Measurements from ENCODE around the gene PNPO.

PNPO gene

GRCh38 chr17:47925678-47925988 lies 15.7 kb upstream of the PNPO start:
- no peaks in the 10 kb centered on the region for H4K20me1 ChIP-seq (ENCODE audit: insufficient read depth, low read length)
- DNase-seq = no peak
- H3K79me2 ChIP-seq (ENCODE audit: low read length) = no peaks in the 10 kb centered on the region
- no peaks in the 10 kb centered on the region for H3K36me3 ChIP-seq (replicated peaks; ENCODE audit: insufficient read depth, low read length)
- H3K27me3 ChIP-seq (replicated peaks; ENCODE audit: insufficient read depth, low read length) = no peaks in the 10 kb centered on the region
- no peak overlapping the region for H2AFZ ChIP-seq (ENCODE audit: low read length)
- H3K4me2 ChIP-seq (ENCODE audit: low read depth, low read length) = no peak overlapping the region
- H3K27ac ChIP-seq (ENCODE audit: low read length) = no peak overlapping the region
- H3K9me3 ChIP-seq (replicated peaks; ENCODE audit: insufficient read depth, low read length) = no peaks in the 10 kb centered on the region
- H3K9ac ChIP-seq (ENCODE audit: low read length) = no peak overlapping the region
- H3K4me1 ChIP-seq (ENCODE audit: low read length) = no peaks in the 10 kb centered on the region
- H3K9me2 ChIP-seq (replicated peaks; ENCODE audit: insufficient read depth, low read length) = no peaks in the 10 kb centered on the region
- H3K4me3 ChIP-seq (ENCODE audit: low read length) = no peak overlapping the region
- TF ChIP-seq EZH2phosphoT487 (IDR thresholded peaks at IDR 0.05; ENCODE audit: low read length) (no peak), EZH2 (optimal IDR thresholded peaks at IDR 0.05; ENCODE audit: low read depth, low read length) (no peak), CTCF (IDR thresholded peaks at IDR 0.05; ENCODE audit: low read length) (no peak)
- H3F3A ChIP-seq (ENCODE audit: insufficient read depth, low read length) = no peaks in the 10 kb centered on the region; the same call in 1 of the 2 replicates

GRCh38 chr17:47927821-47928400 lies 13.5 kb upstream of the PNPO start:
- H3K27me3 ChIP-seq (replicated peaks; ENCODE audit: insufficient read depth, low read length) = no peaks in the 10 kb centered on the region
- H2AFZ ChIP-seq (ENCODE audit: low read length) = no peak overlapping the region
- no peaks in the 10 kb centered on the region for H3K4me1 ChIP-seq (ENCODE audit: low read length)
- no peaks in the 10 kb centered on the region for H3K9me2 ChIP-seq (replicated peaks; ENCODE audit: insufficient read depth, low read length)
- no peaks in the 10 kb centered on the region for H3K36me3 ChIP-seq (replicated peaks; ENCODE audit: insufficient read depth, low read length)
- no peak overlapping the region for H3K4me2 ChIP-seq (ENCODE audit: low read depth, low read length)
- H3K4me3 ChIP-seq (ENCODE audit: low read length) = no peak overlapping the region
- no peaks in the 10 kb centered on the region for H3K9me3 ChIP-seq (replicated peaks; ENCODE audit: insufficient read depth, low read length)
- DNase-seq = no peak
- H3F3A ChIP-seq (ENCODE audit: insufficient read depth, low read length) = no peaks in the 10 kb centered on the region; the same call in 1 of the 2 replicates
- H4K20me1 ChIP-seq (ENCODE audit: insufficient read depth, low read length) = no peaks in the 10 kb centered on the region
- H3K9ac ChIP-seq (ENCODE audit: low read length) = no peak overlapping the region
- no peaks in the 10 kb centered on the region for H3K79me2 ChIP-seq (ENCODE audit: low read length)
- H3K27ac ChIP-seq (ENCODE audit: low read length) = no peak overlapping the region
- TF ChIP-seq EZH2 (optimal IDR thresholded peaks at IDR 0.05; ENCODE audit: low read depth, low read length) (no peak), CTCF (IDR thresholded peaks at IDR 0.05; ENCODE audit: low read length) (no peak), EZH2phosphoT487 (IDR thresholded peaks at IDR 0.05; ENCODE audit: low read length) (no peak)

GRCh38 chr17:47928415-47928814 lies 13.0 kb upstream of the PNPO start:
- Histone ChIP-seq H2AFZ (ENCODE audit: low read length) (no peak overlapping the region), H3K9me2 (replicated peaks; ENCODE audit: insufficient read depth, low read length) (no peaks in the 10 kb centered on the region), H3K4me1 (ENCODE audit: low read length) (no peaks in the 10 kb centered on the region), H3K4me3 (ENCODE audit: low read length) (no peak overlapping the region), H3F3A (ENCODE audit: insufficient read depth, low read length) (no peaks in the 10 kb centered on the region; the same call in 1 of the 2 replicates), H3K27ac (ENCODE audit: low read length) (no peak overlapping the region), H3K9ac (ENCODE audit: low read length) (no peak overlapping the region), H4K20me1 (ENCODE audit: insufficient read depth, low read length) (no peaks in the 10 kb centered on the region), H3K9me3 (replicated peaks; ENCODE audit: insufficient read depth, low read length) (no peaks in the 10 kb centered on the region), H3K79me2 (ENCODE audit: low read length) (no peaks in the 10 kb centered on the region), H3K27me3 (replicated peaks; ENCODE audit: insufficient read depth, low read length) (no peaks in the 10 kb centered on the region), H3K36me3 (replicated peaks; ENCODE audit: insufficient read depth, low read length) (no peaks in the 10 kb centered on the region), H3K4me2 (ENCODE audit: low read depth, low read length) (no peak overlapping the region)
- no peak for TF ChIP-seq EZH2phosphoT487 (IDR thresholded peaks at IDR 0.05; ENCODE audit: low read length)
- TF ChIP-seq EZH2 (optimal IDR thresholded peaks at IDR 0.05; ENCODE audit: low read depth, low read length) = no peak
- TF ChIP-seq CTCF (IDR thresholded peaks at IDR 0.05; ENCODE audit: low read length) = no peak
- no peak for DNase-seq
